H9 (cell line): ENCODE results near the gene SEPTIN6. TPM values are rescaled to one million over a fixed set of nuclear protein-coding genes. Genes with fewer than 3 reads are reported as not detected.

Source experiments
- DNase-seq: peaks from one replicate; pipeline ENCODE4 v3.0.0-alpha.2; 2017
- H2AFZ ChIP-seq: one replicate; pipeline ENCODE4 v1.6.1; 2013; ENCODE audit warnings: mild to moderate bottlenecking, low read length, control low read depth, moderate library complexity
- H2AK5ac ChIP-seq: 2 replicates; pipeline ENCODE4 v1.6.1; 2013; ENCODE audit warnings: low read length, control low read depth, mixed read lengths; ENCODE audit not compliant: insufficient read length
- H2BK120ac ChIP-seq: one replicate; pipeline ENCODE4 v1.6.1; 2013; ENCODE audit warnings: low read depth, mild to moderate bottlenecking, low read length, control low read depth, inconsistent platforms; ENCODE audit not compliant: poor library complexity, severe bottlenecking
- H2BK12ac ChIP-seq: 2 replicates; pipeline ENCODE4 v1.6.1; 2013; ENCODE audit warnings: low read length, control low read depth, mixed read lengths, low read depth; ENCODE audit not compliant: insufficient read length
- H2BK15ac ChIP-seq: 2 replicates; pipeline ENCODE4 v1.6.1; 2013; ENCODE audit warnings: low read depth, low read length, control low read depth
- H2BK20ac ChIP-seq: one replicate; pipeline ENCODE4 v1.6.1; 2013; ENCODE audit warnings: low read depth, mild to moderate bottlenecking, low read length, control low read depth, inconsistent platforms; ENCODE audit not compliant: poor library complexity, severe bottlenecking
- H2BK5ac ChIP-seq: 2 replicates; pipeline ENCODE4 v1.6.1; 2013; ENCODE audit warnings: low read length, control low read depth, mixed read lengths; ENCODE audit not compliant: insufficient read length
- H3K14ac ChIP-seq: 2 replicates; pipeline ENCODE4 v1.6.1; 2013; ENCODE audit warnings: low read length, control low read depth; ENCODE audit not compliant: insufficient read depth
- H3K18ac ChIP-seq: 2 replicates; pipeline ENCODE4 v1.6.1; 2013; ENCODE audit warnings: low read depth, mild to moderate bottlenecking, mixed read lengths, low read length, control low read depth; ENCODE audit not compliant: insufficient read length
- H3K23ac ChIP-seq: 2 replicates; pipeline ENCODE4 v1.6.1; 2013; ENCODE audit warnings: low read length, control low read depth, mixed read lengths, low read depth; ENCODE audit not compliant: insufficient read length
- H3K23me2 ChIP-seq: 2 replicates; pipeline ENCODE4 v1.6.1; 2013; ENCODE audit warnings: low read depth, mild to moderate bottlenecking, mixed read lengths, low read length, control low read depth; ENCODE audit not compliant: insufficient read length, poor library complexity, severe bottlenecking
- H3K27ac ChIP-seq: 2 replicates; pipeline ENCODE4 v1.5.1; 2013; ENCODE audit warnings: low read length, control low read depth, mixed read lengths, low read depth; ENCODE audit not compliant: insufficient read length
- H3K27me3 ChIP-seq: 2 replicates; pipeline ENCODE4 v1.6.1; 2013; ENCODE audit warnings: low read length, control low read depth, inconsistent platforms; ENCODE audit not compliant: insufficient read depth
- H3K4ac ChIP-seq: 2 replicates; pipeline ENCODE4 v1.6.1; 2013; ENCODE audit warnings: low read depth, mild to moderate bottlenecking, control low read depth, inconsistent platforms, low read length, moderate library complexity
- H3K4me1 ChIP-seq: 2 replicates; pipeline ENCODE4 v1.6.1; 2013; ENCODE audit warnings: low read length, control low read depth, inconsistent platforms; ENCODE audit not compliant: insufficient read depth
- H3K4me2 ChIP-seq: 2 replicates; pipeline ENCODE4 v1.6.1; 2013; ENCODE audit warnings: low read length, control low read depth, mixed read lengths; ENCODE audit not compliant: insufficient read length, insufficient read depth
- H3K56ac ChIP-seq: 2 replicates; pipeline ENCODE4 v1.6.1; 2013; ENCODE audit warnings: low read depth, mild to moderate bottlenecking, mixed read lengths, low read length, control low read depth; ENCODE audit not compliant: insufficient read length
- H3K79me1 ChIP-seq: 2 replicates; pipeline ENCODE4 v1.6.1; 2013; ENCODE audit warnings: low read depth, mild to moderate bottlenecking, moderate library complexity, low read length, control low read depth, inconsistent platforms; ENCODE audit not compliant: insufficient read depth, poor library complexity, severe bottlenecking
- H3K79me2 ChIP-seq: 2 replicates; pipeline ENCODE4 v1.6.1; 2013; ENCODE audit warnings: low read length, control low read depth, inconsistent platforms; ENCODE audit not compliant: insufficient read depth
- H3K9ac ChIP-seq: 2 replicates; pipeline ENCODE4 v1.6.1; 2013; ENCODE audit warnings: low read length, control low read depth, mixed read lengths; ENCODE audit not compliant: insufficient read length; ENCODE audit errors: extremely low read depth
- H3K9me3 ChIP-seq: one replicate; pipeline ENCODE4 v1.6.1; 2013; ENCODE audit warnings: low read depth, low read length, inconsistent platforms; ENCODE audit not compliant: control insufficient read depth
- H3T11ph ChIP-seq: one replicate; pipeline ENCODE4 v1.6.1; 2013; ENCODE audit warnings: mild to moderate bottlenecking, low read length, control low read depth, inconsistent platforms
- H4K20me1 ChIP-seq: one replicate; pipeline ENCODE4 v1.6.1; 2013; ENCODE audit not compliant: control insufficient read depth, insufficient read length, insufficient read depth
- H4K5ac ChIP-seq: 2 replicates; pipeline ENCODE4 v1.6.1; 2013; ENCODE audit warnings: low read depth, mild to moderate bottlenecking, mixed read lengths, low read length, control low read depth; ENCODE audit not compliant: insufficient read length
- H4K8ac ChIP-seq: replicated peaks from 2 replicates; pipeline ENCODE4 v1.6.1; 2013; ENCODE audit warnings: low read length, control low read depth, mixed read lengths, low read depth; ENCODE audit not compliant: insufficient read length
- H4K91ac ChIP-seq: 2 replicates; pipeline ENCODE4 v1.6.1; 2013; ENCODE audit warnings: low read depth, mild to moderate bottlenecking, moderate library complexity, mixed read lengths, low read length, control low read depth; ENCODE audit not compliant: insufficient read length
- H3K27ac Mint-ChIP-seq, 3 experiments: 2 replicates in 2 of 3; 3 replicates in 1 of 3; pipeline ENCODE4 v1.8.0; 2020 to 2021; ENCODE audit warnings: mixed read lengths in 3 of 3, mild to moderate bottlenecking in 1 of 3, moderate library complexity in 1 of 3
- H3K27me3 Mint-ChIP-seq: 2 replicates; pipeline ENCODE4 v1.8.0; 2021; ENCODE audit warnings: low read depth, mild to moderate bottlenecking, moderate library complexity, mixed read lengths
- H3K36me3 Mint-ChIP-seq, 3 experiments: 2 replicates in 2 of 3; 3 replicates in 1 of 3; pipeline ENCODE4 v1.8.0; 2020 to 2021; ENCODE audit warnings: low read depth in 3 of 3, mixed read lengths in 3 of 3; ENCODE audit not compliant: insufficient read depth in 1 of 3
- H3K4me1 Mint-ChIP-seq, 2 experiments: 2 replicates each; pipeline ENCODE4 v1.8.0; 2020; ENCODE audit warnings: mixed read lengths in 2 of 2
- H3K4me3 Mint-ChIP-seq, 2 experiments: 2 replicates in 1 of 2; 3 replicates in 1 of 2; pipeline ENCODE4 v1.8.0; 2020 to 2021; ENCODE audit warnings: mild to moderate bottlenecking in 2 of 2, mixed read lengths in 2 of 2, moderate library complexity in 1 of 2
- H3K9me3 Mint-ChIP-seq, 2 experiments: 2 replicates in 1 of 2; 3 replicates in 1 of 2; pipeline ENCODE4 v1.8.0; 2020; ENCODE audit warnings: mild to moderate bottlenecking in 2 of 2, mixed read lengths in 2 of 2, moderate library complexity in 1 of 2
- WGBS: extraction: QIAGEN DNeasy Blood & Tissue Kit; methylation state at CpG from one replicate; pipeline ENCODE4 v1.1.7; 2013; ENCODE audit warnings: missing lambda C conversion rate, low lambda C conversion rate, mixed read lengths; ENCODE audit not compliant: insufficient read length; ENCODE audit errors: extremely low coverage; 5-methylcytosine and 5-hydroxymethylcytosine counted together
- total RNA-seq: library from RNA; stranded (reverse); gene quantifications from 2 replicates; pipeline ENCODE4 v1.2.1, GENCODE V29; 2021
- TF ChIP-seq, protein P1 (sequence below): fragments of 200-600 bp; sonication (generic); conservative IDR thresholded peaks from 3 replicates; pipeline ENCODE4 v1.8.0; 2021; ENCODE audit warnings: antibody characterized with exemption, mild to moderate bottlenecking

Gene SEPTIN6
- total RNA-seq, 1 experiment from 2014 or later: 23.1 TPM

DNA sequence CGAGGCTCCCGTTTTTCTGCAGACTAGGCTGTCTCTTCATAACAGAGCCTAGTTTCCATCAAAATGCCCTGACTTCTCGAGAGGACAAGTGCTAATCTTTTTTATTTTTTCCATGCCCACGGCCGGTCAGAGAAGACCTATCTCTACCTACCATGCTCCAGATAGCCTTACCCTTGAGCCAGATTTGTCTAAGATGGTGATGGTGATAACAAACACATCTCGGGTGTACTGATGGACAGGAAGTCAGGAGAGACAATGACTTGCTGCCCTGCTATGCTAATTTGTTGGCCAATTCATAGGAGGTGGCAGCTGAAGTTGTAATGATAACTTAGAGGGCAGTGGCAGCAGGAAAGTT, 44.6 kb downstream of the SEPTIN6 start:
- Histone ChIP-seq H3T11ph (no peak overlapping the region), H3K9me3 (peaks cover 47% of the 10 kb centered on the region), H3K79me2 (no peaks in the 10 kb centered on the region), H3K27me3 (no peaks in the 10 kb centered on the region), H3K9ac (no peak overlapping the region), H3K23ac (no peak overlapping the region), H3K18ac (no peak overlapping the region), H3K79me1 (no peaks in the 10 kb centered on the region), H2BK120ac (no peak overlapping the region), H2BK5ac (no peak overlapping the region), H2AFZ (no peak overlapping the region), H2BK20ac (no peak overlapping the region), H3K56ac (no peak overlapping the region), H3K14ac (no peak overlapping the region), H4K8ac (no peak overlapping the region), H3K4me1 (no peaks in the 10 kb centered on the region), H4K5ac (no peak overlapping the region), H4K91ac (no peak overlapping the region), H2BK12ac (no peak overlapping the region), H2BK15ac (no peak overlapping the region), H3K27ac (no peak overlapping the region), H3K23me2 (no peaks in the 10 kb centered on the region), H3K4ac (no peak overlapping the region), H2AK5ac (no peak overlapping the region), H3K4me2 (no peak overlapping the region), H4K20me1 (no peaks in the 10 kb centered on the region)
- TF ChIP-seq, protein P1, sequence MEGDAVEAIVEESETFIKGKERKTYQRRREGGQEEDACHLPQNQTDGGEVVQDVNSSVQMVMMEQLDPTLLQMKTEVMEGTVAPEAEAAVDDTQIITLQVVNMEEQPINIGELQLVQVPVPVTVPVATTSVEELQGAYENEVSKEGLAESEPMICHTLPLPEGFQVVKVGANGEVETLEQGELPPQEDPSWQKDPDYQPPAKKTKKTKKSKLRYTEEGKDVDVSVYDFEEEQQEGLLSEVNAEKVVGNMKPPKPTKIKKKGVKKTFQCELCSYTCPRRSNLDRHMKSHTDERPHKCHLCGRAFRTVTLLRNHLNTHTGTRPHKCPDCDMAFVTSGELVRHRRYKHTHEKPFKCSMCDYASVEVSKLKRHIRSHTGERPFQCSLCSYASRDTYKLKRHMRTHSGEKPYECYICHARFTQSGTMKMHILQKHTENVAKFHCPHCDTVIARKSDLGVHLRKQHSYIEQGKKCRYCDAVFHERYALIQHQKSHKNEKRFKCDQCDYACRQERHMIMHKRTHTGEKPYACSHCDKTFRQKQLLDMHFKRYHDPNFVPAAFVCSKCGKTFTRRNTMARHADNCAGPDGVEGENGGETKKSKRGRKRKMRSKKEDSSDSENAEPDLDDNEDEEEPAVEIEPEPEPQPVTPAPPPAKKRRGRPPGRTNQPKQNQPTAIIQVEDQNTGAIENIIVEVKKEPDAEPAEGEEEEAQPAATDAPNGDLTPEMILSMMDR: no peak
- Mint-ChIP-seq H3K9me3 (peaks cover 61 to 66% of the 10 kb centered on the region in 2 experiments), H3K4me3 (no peak overlapping the region), H3K27me3 (no peaks in the 10 kb centered on the region; the same call in 1 of the 2 replicates), H3K36me3 (peaks cover 12 to 28% (median 12%) of the 10 kb centered on the region in 3 experiments), H3K27ac (no peak overlapping the region), H3K4me1 (no peaks in the 10 kb centered on the region)
- WGBS: no CpG with 5 or more reads among the region's 6 CpGs
- no peak for DNase-seq
